CD4-positive, alpha-beta T cell treated with Interleukin-12 subunit alpha and Interleukin-12 subunit beta, for 1 hour (primary cell): ENCODE results near the gene BCL2A1.
A peak's percentile ranks its signal among the peaks of the same experiment; 100 is the strongest.
"Not testable (repeated sequence)": the region's sequence is repeated elsewhere in the genome, so short reads cannot be mapped to it uniquely, and the experiment has no call there.

ENCODE experiments used
- DNase-seq: peaks from one replicate; pipeline ENCODE4 v3.0.0-alpha.2; 2020

The BCL2A1 gene

GRCh38 chr15:79970624-79971434 is at the start of gene BCL2A1:
Gene BCL2A1 (minus strand): TSS chr15:79971196. CDS start chr15:79971119, 77 bp downstream.
- peak; percentile 68 for DNase-seq

- no peak for DNase-seq
These were observed 49.7 kb upstream of the BCL2A1 start for GRCh38 chr15:80020731-80021130.

DNA sequence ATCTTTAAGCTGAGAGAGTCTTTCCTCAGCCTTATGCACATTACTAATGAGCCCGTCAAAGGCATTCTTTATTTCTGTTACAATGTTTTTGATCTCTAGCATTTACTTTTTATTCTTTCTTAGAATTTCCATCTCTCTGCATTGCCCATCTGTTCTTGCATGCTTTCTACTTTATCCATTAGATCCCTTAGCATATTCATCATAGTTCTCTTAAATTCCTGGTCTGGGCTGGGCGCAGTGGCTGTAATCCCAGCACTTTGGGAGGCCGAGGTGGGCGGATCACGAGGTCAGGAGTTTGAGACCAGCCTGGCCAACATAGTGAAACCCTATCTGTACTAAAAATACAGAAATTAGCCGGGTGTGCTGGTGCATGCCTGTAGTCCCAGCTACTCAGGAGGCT is 49.2 kb upstream of the BCL2A1 start:
- not testable (repeated sequence) for DNase-seq

DNA sequence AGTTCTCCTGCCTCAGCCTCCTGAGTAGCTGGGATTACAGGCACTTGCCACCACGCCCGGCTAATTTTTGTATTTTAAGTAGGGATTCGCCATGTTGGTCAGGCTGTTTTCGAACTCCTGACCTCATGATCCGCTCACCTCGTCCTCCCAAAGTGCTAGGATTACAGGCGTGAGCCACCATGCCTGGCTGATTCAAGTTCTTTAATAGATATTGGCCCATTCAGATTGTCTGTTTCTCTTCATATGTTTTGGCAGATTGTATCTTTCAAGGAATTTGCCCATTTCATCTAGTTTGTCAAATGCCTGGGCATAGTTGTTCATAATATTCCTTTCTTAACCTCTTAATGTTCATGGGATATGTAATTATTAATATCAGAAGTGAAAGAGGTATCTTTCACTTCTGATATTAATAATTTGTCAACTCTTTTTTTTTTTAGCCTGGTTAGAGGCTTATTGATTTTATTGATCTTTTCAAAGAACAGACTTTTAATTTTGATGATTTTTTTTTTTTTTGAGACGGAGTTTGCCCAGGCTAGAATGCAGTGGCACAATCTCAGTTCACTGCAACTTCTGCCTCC is 48.3 kb upstream of the BCL2A1 start:
- DNase-seq: no peak

GRCh38 chr15:80017139-80017538 is 46.1 kb upstream of the BCL2A1 start:
- not testable (repeated sequence) for DNase-seq

DNA sequence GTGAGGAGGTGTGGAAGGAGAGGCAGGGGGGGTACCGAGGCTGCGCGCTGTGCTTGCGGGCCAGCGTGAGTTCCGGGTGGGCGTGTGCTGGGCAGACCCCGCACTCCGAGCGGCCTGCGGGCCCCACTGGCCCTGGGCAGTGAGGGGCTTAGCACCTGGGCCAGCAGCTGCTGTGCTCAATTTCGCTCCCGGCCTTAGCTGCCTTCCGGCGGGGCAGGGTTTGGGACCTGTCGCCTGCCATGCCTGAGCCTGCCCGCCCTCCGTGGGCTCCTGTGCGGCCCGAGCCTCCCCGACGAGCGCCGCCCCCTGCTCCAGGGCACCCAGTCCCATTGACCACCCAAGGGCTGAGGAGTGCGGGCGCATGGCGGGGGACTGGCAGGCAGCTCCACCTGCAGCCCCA is 45.5 kb upstream of the BCL2A1 start:
- DNase-seq: not testable (repeated sequence)

DNA sequence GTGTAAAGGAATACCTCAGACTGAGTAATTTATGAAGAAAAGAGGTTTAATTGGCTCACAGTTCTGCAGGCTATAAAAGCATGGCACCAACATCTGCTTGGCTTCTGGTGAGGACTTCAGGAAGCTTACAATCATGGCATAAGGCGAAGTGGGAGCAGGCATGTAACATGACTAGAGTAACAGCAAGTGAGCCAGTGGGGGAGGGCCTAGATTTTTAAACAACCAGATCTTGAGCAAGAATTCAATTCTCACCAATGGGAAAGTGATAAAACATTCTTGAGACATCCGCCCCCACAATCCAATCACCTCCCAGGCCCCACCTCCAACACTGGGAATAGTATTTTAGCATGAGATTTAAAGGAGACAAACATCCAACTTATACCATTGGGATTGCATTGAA is 44.2 kb upstream of the BCL2A1 start:
- no peak for DNase-seq

- not testable (repeated sequence) for DNase-seq
These were observed 43.2 kb upstream of the BCL2A1 start for GRCh38 chr15:80014186-80014585.

- DNase-seq: no peak
These were observed 41.2 kb upstream of the BCL2A1 start for GRCh38 chr15:80012060-80012726.

DNA sequence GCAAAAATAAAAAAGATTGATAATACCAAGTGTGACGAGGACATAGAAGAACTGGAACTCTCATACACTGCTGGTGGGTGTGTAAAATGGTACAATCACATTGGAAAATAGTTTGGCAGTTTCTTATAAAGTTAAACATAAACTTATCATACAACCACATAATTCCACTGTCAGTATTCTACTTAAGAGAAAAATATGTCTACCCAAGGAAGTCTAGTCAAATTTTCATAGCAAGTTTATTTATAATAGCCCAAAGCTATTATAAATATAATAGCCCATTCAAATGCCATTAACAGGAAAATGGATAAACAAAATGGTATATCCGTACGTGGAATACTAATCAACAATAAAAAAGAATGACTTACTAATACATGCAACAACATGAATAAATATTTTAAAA is 40.6 kb upstream of the BCL2A1 start:
- DNase-seq: no peak

DNA sequence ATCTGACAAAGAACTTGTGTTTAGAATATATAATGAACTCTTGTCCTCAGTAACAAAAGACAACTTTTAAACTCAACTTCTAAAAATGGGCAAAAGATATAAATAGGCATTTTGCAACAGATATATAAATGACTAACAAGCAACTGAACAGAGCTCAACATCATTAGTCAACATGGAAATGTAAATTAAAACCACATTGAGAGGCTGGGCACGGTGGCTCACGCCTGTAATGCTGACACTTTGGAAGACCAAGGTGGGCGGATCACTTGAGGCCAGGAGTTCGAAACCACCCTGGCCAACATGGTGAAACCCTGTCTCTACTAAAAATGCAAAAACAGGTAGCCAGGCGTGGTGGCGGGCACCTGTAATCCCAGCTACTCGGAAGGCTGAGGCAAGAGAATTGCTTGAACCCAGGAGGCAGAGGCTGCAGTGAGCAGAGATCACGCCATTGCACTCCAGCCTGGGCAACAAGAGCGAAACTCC is 40.1 kb upstream of the BCL2A1 start:
- not testable (repeated sequence) for DNase-seq

DNA sequence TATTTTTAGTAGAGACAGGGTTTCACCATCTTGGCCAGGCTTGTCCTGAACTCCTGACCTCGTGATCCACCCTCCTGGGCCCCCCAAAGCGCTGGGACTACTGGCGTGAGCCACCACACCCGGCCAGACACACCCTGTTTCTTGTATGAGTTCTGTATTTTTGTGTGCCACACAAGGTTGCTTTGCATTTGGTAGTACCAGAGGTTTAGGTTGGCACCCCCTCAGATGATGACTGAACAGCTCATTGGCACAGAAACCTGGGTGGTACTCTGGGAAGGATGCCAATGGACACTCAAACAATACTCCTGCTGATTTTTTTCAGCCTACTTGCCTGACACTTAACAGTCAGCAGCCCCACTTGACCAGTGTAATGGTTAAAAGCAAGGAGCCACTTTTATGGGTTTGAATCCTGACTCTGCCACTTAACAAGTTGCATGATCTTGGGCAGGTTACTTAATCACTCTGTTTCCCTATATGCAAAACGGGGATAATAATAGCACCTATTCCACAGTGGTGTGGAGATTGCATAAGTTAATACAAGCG is 39.2 kb upstream of the BCL2A1 start:
- DNase-seq: no peak

DNA sequence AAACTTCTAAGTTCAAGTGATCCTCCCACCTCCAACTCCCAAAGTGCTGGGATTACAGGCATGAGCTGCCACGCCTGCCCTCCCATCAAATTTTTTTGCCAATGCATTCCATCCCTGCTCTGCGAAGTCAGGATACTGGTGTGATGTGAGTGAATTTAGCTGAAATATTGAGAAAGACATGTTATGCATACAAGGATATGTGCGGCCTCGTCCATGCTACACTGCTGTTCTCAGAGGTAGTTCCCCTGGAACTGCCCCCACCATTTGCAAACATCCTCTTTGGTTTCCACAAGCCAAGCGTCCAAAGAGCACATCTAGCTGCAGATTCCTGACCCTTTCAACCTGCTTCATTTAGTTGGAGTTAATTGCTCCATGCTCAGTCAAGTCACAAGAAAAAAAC is 36.5 kb upstream of the BCL2A1 start:
- DNase-seq: no peak

GRCh38 chr15:80006946-80007345 is 36.0 kb upstream of the BCL2A1 start:
- no peak for DNase-seq

DNA sequence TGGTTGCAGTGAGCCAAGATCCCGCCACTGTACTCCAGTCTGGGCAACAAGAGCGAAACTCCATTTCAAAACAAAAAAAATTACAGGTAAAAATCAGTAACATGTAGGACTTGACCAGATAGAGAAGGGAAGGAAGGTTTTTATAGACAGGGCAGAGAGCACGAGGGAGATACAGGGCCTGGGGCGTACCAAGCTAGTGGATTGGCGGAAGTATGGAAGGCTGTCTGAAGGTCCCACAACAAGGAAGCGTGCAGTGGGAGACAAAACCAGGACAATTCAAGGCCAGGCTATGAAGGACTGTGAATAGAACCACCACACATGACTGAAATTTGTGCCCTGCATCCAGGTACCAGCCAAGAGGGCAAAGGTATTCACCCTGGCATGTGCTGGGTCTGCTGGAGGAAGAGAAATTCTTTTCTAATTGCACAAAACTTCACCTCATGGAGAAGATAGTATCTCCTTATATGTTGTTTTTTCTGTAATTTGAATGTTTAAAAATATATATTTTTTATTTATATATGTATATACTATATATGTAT is 33.0 kb upstream of the BCL2A1 start:
- DNase-seq: no peak

GRCh38 chr15:80003171-80003570 is 32.2 kb upstream of the BCL2A1 start:
- no peak for DNase-seq

DNA sequence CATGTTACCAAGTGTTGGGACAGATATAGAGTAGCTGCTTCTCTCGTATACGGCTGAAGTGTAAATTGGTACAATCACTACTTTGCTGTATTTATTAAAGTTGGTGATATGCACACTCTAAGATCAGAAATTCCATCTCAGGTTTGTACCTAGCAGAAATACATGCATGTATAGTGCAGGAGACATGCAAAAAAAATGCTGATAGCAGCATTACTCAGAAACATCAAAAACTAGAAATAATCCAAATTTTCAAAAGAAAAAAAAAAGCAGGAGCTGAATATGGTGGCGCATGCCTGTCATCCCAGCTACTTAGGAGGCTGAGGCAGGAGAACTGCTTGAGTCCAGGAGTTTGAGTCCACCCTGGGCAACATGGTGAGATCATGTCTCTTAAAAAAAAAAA is 31.3 kb upstream of the BCL2A1 start:
- DNase-seq: no peak

DNA sequence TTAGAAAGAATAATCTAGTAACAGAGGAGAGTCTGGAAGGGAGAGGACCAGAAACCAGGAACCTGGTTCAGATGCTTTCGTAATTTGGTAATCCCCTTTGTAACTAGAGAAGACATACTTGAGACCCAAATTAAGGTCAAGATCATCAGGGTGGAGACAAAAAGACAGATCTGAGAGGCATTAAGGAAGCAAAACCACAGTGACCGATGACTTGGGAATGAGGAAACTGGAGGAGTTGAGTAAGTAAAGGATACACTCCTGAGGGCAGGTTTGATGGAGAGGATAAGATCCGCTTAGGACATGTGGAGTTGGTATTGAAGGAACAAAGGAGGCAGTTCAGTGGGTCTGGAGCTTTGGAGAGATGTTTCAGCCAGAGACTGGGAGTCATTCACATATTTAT is 23.6 kb upstream of the BCL2A1 start:
- DNase-seq: no peak

DNA sequence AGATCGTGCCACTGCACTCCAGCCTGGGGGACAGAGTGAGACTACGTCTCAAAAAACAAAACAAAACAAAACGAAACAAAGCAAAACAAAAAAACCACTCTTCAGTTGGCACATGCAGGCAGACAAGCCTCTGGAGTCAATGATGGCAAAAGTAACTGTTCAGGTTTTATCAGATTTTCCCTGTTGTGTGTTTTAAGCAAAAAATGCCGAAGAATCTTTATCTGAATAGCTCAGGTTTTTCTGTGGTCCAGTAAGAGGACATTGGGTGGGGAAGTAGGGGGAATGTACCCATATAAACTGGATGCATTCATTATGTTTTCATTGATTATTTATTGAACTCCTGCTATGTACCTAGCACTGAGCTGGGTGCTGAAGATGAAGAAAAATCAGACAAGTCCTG is 20.8 kb upstream of the BCL2A1 start:
- no peak for DNase-seq

DNA sequence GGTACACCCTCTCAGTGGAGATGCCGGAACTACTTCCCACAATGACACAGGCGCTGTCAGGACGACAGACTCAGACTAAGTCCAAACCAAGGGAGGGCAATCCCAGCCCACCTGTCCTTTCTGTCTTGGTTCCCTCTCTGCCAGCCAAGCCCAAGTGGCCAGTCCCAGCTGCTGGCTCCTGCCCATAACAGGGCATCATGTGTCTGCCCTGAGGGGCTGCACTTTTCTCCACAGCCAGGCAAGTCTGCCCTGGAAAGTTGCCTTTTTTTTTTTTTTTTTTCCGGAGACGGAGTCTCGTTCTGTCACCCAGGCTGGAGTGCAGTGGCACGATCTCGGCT is 20.0 kb upstream of the BCL2A1 start:
- DNase-seq: no peak

DNA sequence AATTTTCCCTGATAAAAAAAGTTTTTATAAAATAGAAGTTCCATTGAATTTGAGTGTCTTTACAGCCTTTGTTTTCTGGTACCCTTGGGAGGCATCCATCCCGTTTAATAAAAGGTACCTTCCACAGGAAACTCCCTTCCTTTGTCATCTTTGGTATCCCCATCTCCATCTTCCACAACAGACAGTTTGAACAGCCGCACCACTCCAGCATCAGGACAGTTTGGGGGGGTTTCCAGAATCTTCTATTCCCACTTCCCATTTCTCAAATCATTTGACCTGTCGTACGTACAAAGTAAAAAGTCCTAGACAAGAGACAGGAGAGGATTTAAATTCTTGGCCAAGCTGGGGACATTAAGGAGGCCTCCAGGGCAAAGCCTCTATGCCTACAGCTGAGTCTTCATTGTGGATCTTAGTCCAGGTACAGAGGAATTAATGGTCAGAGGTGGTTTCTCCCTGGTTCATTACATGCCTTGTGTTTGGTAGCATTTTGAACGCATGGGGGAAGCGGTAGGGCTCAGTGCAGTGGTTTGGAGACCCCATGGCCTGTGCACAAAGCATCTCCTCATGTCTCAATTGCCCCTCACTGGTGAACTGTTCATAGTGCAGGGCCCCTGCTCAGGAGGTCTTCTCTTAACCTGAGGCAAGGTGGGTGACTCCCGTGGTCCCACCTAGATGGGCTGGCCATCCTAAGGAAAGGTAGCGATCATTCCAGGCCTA is 19.4 kb upstream of the BCL2A1 start:
- DNase-seq: no peak

GRCh38 chr15:79989682-79990081 is 18.7 kb upstream of the BCL2A1 start:
- no peak for DNase-seq

GRCh38 chr15:79989183-79989582 is 18.2 kb upstream of the BCL2A1 start:
- no peak for DNase-seq
